PC-3 (cell line): Measurements from ENCODE around the gene KIF21A.

ENCODE experiments used
- EZH2 ChIP-seq: fragments of 300-600 bp; sonication (generic); IDR thresholded peaks from one replicate; pipeline ENCODE4 v1.6.1; 2017; ENCODE audit warnings: antibody characterized with exemption, mild to moderate bottlenecking, low read length; ENCODE audit not compliant: unreplicated experiment
- EZH2phosphoT487 ChIP-seq: fragments of 300-600 bp; sonication (generic); IDR thresholded peaks from 2 replicates; pipeline ENCODE4 v1.6.1; 2018; ENCODE audit warnings: mild to moderate bottlenecking, antibody characterized with exemption, low read length, borderline replicate concordance
- TF ChIP-seq, protein P1 (sequence below): fragments of 300-600 bp; sonication (generic); conservative IDR thresholded peaks from 2 replicates; pipeline ENCODE4 v1.5.1; 2017; ENCODE audit warnings: antibody characterized with exemption, low read depth, mild to moderate bottlenecking, low read length

DNA sequence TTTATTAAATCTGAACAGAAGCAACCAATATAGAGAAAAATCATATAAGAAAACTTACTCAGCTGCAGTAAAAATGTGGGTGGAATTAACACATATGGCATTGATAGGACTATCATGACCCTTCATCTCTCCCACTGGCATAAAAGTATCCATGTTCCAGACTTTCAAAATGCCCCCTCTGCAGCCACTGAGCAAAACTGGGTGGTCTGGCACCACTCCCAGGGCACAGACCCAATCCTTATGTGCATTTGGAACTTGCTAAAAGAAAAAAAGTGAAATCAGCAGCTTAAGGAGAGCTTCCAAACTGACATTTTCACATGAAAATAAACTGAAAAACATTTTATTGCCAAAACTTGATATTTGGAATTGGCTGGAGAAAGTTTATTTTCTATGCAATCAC lies 141.5 kb downstream of the KIF21A start:
- TF ChIP-seq EZH2 (no peak), EZH2phosphoT487 (no peak)
- TF ChIP-seq, protein P1, sequence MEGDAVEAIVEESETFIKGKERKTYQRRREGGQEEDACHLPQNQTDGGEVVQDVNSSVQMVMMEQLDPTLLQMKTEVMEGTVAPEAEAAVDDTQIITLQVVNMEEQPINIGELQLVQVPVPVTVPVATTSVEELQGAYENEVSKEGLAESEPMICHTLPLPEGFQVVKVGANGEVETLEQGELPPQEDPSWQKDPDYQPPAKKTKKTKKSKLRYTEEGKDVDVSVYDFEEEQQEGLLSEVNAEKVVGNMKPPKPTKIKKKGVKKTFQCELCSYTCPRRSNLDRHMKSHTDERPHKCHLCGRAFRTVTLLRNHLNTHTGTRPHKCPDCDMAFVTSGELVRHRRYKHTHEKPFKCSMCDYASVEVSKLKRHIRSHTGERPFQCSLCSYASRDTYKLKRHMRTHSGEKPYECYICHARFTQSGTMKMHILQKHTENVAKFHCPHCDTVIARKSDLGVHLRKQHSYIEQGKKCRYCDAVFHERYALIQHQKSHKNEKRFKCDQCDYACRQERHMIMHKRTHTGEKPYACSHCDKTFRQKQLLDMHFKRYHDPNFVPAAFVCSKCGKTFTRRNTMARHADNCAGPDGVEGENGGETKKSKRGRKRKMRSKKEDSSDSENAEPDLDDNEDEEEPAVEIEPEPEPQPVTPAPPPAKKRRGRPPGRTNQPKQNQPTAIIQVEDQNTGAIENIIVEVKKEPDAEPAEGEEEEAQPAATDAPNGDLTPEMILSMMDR, result no peak
